GM19395 (cell line): ENCODE measurements around the gene PPP3CA.
A peak's percentile ranks its signal among the peaks of the same experiment; 100 is the strongest.

Experiments used
- ATAC-seq: cut with Tn5 transposase; IDR thresholded peaks from one replicate; pipeline ENCODE4 v1.9.1; 2021; ENCODE audit warnings: mild to moderate bottlenecking, moderate library complexity; ENCODE audit not compliant: unreplicated experiment

PPP3CA gene

DNA sequence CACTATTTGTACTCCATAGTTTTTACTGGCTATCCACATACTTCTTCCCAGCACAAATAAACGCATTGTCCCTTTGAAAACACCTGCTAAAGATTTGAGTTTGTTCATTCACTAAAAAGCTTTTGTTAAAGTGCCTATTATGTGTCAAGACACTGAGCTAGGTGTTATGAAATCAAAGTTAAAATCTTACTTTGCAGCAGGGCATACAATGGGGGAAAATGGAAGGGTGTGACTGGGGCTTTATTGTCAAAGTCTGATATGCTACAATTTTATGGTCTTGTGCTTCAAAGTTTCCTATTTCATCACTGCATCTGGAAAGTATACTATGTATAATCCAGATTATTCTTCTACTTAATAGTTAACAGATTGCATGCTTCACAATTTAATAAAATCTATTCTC, 128.4 kb downstream of the PPP3CA start:
- no peak for ATAC-seq

DNA sequence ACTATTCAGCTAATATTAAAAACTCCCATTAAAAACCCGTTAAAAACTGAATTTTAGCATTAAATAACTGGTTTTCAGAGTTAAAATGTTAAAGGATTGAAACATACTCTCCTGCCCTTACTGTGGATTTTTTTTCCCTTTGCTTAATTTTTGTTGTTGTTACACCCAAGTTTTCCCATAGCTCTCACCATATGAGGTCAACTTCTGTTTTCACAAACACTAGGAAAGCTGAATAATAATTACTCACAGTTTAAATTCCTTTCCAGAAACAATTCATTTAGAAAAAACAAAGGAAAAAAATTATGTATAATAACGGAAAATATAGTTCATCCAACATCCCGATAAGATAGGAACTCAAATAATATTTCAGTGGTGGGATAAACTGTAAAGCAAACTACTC, 129.0 kb downstream of the PPP3CA start:
- no peak for ATAC-seq

DNA sequence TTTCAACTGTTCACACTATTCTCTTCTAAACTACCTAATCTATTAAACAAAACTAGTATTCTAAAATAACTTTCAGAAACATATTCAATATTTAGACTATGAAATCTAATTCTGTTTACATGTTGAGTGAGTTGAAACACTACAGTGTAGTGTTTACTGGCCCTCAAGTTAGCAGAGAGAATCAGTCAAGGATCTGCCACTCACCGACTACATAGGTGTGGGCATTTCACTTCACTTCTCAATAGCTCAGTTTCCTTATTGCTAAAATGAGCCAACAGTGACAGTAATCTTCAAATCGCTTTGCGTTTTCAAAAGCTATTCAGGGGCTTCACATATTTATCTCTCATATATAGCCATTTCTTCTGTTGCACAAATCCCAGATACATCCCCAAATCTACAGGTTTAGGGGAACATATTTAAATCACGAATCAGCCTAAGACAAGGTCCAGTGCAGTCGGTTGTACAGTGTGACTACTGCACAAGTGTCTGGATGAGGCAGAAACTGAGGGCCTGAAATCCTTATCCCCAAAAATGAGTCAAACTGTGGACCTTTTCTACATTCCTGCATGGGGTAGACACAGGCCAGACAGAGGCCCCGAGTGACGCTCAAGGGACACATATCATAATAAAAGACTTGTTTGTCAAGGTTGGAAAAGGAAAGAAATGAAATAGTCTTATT, 129.8 kb downstream of the PPP3CA start:
- ATAC-seq, result no peak

DNA sequence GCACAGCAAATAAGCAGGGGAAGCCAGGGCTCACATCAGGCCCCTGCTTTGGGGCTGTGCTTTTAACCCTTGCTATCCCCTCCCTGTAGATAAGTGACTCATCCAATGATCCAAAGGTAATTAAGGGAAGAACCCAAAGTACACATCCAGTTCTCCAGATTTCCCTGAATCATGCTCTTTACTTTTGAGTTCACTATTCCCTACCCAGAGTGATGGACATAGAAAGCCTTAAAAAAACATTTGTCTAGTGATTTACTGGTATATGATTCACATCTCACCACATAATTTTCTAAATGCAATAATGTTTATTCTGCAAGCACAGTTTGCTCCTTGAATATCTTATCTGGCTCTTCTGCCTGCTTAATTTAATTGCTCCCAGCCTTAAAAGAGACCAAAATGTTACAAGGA, 136.2 kb downstream of the PPP3CA start:
- ATAC-seq, result no peak

DNA sequence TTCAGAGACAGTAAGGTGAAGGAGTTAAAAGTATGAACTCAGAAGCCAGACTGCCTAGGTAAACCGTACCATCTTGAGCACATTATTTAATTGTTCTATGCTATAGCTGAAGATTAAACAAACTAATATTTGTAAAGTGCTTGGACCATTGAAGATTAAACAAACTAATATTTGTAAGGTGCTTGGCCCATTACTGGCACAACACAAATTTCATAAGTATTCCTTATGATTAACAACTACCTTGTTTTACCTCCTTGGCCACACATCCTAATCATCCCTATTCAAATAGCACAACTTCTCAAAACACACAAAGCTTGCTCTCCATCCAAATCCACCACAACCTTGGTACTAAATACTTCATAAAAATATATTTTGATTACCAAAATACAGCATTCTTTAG, 137.0 kb downstream of the PPP3CA start:
- no peak for ATAC-seq

DNA sequence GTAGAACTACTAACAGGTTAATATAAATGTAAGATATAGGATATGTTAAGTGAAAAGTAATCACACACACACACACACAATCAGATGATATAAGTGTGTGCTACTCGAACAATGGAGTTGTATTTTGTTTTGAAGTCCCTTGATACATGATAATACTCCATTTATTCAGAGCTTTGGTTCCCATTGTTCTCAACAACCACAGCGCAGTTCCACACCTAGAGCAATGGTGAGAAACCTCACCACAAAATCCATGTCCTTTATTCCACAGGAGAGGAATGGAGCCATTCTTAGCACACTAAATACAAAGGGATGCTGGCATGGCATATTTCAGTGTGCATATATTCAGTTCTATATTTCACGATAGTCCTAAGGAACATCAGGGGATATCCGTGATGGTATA, 139.2 kb downstream of the PPP3CA start:
- no peak for ATAC-seq

DNA sequence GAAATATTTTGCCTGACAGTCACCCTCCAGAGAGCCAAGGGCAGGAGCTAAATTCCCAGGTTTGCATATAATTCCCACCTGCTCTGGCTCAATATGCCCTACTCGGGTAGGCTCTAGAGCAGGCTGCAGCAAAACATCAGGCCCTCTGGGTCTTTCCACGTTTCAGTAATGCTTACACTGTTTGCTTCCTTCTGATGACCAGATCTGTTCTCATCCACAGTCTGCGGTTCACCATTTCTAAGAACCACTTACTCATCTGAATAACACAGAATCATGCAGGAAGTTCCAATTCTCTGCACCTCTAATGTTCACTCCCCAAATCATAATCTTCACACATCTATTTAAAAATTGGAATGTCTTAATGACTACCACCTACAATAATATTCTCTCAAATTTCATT, 141.4 kb downstream of the PPP3CA start:
- peak; percentile 98 for ATAC-seq

DNA sequence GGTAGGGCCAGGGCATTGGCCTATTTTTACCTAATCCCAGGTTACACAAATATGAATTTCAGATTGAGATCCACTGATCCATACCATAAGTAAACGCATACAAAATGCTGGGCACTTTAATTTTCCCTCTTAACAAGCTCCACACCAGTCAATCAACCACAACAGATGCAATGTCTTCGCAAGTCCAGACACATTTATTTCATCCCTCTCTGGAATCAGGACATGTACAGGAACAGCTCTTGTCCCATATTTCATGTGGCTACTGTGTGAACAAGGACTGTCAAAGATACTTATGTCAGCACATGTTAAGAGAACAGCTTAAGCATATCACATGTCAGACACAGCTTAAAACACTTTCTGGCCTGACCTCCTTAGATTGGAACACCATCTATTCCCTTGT, 145.9 kb downstream of the PPP3CA start:
- no peak for ATAC-seq

DNA sequence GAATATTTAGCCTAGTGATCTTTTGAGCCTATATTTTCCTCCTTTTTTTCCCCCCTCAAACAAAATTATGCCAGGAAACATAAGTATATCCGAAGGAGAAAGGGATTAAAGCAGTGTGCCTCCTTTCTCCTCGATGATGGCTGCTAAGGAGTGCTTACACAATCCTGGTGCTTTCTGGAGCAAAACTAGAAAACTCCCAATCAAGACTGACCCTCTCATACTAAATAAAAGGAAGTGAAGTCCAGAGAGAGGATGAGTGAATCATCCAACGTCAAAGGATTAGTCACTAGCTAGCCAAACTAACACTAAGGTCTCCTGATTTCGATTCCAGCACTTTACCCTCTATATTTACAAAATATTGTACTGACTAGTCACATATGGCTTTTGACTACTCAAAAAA, 146.8 kb downstream of the PPP3CA start:
- ATAC-seq, result no peak

DNA sequence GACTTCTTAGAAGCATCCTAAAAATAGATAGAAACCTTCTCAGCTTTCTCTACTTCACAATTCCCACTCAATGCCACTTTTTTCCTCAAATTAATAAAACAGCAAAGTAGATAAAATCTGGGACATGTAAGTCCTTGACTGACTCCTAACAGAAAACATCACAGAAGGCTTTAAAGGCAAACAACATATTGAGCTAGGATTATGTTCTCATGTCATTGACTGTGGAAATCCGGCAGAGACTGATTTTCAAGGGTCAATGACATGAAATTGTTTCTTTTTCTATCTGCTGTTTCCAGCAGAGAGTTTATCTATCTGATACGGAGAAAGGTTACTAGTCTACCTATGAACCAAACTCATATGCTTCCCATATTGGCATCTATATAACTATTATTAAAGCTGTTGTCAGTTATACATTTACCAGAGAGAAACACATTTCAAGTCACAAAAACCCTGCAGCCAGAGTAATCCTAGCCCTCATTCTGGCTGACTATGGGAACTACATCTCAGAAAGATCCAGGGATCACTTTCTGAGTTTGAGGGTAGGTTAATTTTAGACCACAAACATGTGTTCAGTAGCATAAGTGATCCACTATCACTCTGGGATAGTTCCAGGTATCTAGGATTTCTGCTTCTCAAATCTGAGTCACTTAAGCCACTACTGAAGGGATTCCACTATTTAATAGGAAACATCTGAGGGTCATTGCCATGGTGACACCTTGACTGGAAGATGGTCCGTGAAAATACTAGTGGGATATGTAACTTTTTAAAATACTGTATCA, 147.6 kb downstream of the PPP3CA start:
- no peak for ATAC-seq

DNA sequence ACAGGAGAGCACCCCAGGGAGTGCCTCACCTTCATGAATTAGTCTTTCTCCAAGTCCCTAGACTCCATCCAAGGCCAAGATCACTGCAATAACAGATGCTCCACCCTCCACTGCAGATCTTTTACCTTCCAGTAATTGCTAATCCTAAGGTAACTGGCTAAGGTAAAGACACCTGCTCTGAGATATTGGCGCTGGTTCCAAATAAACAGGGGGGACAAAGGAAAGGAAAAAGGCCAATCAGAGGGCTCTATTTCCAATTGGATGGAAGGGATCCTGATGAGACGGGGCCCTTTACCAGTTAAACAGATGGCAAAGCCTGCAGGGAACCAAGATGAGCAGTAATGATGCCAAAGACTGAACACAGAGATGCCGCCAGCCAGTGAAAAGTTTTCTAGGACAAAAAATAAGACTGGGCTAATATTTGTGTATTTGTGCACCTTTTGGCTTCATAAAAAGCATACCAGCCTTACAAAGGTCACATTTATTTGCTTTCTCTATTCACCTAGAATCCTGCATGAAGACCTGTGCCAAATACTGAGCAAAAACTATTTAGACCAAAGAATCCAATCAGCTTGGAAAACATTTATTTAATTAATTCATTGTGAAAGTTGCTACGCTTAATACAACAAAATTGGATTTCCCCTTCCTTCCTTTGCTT, 148.5 kb downstream of the PPP3CA start:
- ATAC-seq, result no peak

DNA sequence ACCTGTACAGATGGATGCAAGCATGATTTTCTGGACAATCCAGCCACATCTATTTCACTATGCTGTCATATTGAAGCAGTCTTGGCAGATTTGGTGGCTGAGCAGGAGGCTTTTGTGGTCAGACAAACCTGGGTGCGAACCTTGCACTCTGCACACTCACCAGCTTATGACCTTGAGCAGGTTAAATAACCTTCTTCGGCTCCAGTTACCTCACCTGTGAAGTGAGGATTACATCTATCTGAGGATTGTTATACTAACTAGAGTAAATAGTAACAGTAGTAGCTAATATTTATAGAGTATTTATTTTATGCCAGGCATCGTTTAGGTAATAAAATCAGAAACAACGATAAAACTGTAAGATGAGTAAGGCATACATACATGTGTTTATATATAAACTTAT, 150.0 kb downstream of the PPP3CA start:
- ATAC-seq, result no peak

DNA sequence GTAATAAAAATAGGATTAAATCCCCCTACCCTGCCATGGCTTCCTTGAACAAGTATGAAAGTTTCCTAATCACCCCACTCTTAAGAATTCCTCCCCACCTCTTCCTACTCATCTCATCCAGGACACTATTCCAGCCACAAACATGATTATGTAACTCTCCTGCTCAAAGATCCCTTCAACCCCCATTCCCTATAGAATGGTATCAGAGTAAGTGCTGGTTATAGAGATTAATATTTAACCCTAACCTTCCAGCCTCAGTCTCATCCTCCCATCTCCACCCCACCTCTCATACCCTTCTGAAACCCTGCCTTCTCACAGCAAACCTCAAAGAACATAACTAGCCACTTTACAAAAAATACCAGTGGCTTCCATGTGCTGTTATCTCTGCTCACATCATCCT, 155.1 kb downstream of the PPP3CA start:
- ATAC-seq, result peak; percentile 94

DNA sequence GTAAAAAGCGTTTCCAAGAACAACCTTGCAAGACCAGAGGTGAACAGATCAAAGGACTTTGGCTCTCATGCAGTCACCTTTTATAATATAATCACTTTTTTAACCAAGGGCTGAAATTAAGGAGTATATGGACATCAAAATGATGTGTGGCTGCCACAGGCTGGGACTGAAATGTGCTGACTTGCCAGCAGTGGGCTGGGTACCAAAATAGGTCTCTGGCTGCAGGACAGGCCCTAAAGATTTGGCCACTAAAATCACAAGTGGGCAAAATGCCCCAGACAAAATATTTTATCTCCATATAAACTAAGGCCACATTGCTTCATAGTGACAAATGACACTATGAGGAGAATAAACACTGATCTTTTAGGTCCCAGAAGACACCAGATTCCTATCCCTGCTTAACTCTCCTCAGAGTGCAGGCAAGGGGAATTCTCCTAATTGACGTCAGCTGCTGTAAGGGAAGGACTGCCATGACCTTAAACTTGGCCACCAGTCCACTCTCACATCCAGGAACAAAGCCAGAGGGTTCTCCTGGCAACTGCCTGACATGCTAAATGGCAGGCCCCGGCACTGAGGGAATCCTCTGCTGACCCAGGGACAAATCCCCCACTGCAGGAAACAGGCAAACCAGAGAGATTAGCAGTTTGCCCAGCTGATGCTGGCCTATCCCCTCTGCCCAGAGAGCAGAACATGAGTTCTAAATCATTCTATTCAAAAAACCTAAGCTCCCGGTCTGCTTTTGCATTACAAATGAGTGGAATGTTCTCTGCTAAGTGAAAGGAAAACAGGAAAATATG, 155.8 kb downstream of the PPP3CA start:
- no peak for ATAC-seq

DNA sequence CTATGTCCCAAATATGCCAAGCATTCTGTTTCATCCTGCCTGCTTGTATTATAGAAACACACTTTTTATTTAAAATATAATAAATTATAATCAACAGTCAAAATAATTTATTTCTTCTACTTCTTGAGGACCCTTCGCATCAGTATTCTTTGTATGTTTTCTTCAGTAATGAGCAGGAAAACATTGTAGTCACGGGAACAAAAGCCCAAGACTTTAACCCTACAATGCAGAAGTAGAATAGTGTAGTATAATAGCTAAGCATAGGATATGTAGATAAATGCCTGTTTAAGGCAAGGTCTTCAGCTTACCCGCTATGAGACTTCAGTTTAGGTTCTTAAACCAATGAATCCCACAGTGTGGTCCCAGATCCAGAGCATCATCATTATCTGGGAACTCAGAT, 156.6 kb downstream of the PPP3CA start:
- no peak for ATAC-seq

DNA sequence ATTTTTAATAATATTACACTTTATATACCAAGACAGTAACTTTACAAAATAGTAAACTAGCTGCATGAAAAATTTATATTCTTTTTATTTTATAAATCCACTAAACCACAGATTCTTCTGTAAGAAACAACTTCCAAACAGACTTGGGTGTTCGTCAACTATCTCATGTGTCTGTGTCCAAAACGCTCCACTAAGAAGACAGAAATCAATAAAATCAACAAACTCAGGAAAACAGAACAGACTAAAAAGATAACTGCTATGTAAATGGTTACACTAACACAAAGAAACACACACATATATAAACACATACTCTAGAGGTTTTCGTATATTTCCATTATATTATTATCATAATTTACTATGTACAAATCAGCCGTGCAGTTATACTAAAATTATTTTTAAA, 158.4 kb downstream of the PPP3CA start:
- no peak for ATAC-seq

DNA sequence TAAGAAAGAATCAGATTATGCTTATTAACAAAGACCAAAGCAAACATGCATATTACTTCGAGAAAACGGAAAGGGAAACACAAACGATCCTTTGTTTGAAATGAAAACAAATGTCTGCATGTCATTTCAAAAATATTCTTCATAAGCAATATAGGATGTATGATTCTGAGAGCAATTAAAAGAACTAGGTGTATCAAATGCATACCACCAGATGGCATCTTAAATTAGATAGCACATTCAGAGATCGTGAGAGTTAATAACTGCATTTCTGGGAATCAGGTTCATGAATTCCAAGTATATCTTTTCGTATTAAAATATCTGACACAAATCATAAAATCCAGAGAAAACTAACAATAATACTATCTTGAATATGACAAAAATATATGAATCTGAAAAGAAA, 159.5 kb downstream of the PPP3CA start:
- ATAC-seq, result no peak

DNA sequence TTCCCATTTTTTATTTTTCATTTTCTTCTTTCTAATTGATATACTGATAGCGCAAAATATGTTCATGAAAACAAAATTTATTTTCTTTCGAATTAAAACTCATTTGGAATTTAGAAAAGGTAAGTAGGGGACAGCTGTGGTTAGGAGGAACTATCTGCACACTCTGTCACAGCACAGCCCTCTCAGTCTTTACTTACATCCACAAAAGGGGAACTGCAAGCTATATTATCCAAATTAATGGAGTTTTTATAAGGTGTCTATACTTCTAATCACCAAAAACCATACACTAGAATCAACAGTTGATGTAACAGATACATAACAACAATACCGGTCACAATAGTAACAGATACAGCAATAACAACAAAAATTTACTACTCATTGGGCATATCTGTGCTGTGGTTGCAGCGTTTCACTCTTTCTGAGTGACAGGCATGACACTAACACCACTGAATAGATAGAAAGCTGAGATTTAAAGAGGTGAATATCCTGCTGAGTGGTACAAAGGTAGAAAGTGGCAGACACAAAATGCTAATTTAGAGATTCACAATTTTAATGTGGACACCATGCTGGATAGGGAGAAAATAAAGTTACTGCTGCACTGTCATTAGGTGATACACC, 160.7 kb downstream of the PPP3CA start:
- ATAC-seq, result no peak

DNA sequence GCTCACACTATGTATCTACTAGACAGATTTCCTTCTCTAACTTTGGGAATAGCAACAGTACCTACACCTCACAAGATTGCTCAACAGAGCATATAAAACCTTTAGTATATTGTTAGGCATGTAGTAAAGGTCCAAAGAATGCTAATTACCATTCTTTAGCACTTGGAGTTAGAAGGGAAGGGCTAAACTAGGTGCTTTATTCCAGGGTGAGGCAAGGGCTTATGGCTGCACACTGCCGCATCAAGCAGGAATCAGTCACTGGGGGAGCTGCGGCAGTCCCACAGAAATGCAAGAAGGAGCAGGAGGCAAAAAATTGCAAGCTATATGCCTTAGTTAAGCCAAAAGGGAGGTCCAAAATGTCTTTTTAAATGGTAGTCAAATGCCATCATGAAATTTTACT, 162.7 kb downstream of the PPP3CA start:
- no peak for ATAC-seq

DNA sequence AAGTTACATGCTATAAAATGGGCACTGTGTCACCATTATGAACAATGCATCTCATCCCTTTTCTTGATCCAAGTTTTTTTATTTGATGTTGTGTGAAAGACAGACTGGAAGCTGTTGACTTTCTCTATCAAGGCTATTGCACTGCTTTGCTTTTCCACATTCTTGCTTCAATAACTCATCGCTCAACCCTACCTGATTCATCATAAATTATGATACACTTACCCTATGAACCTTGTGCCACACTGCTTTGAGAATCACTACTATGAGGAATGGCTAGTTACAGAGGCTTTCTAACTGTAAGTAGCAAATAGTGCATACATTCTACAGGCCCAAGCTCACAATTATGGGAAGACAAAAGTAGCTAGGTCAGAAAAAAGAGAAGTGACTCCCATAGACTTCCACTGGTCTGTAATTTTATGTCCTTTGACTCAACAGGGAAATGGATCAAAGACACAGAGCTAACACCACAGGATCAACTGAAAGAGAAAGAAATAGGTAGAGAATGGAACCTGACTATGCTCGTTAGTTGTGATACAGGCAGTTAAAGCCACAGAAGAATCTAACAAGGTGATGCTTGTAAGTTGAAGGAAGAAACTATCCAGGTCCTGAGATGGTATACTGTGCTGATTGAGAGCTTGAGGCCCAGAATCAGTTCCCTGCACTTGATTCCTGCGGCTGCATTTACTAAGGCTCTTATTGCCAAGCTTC, 163.5 kb downstream of the PPP3CA start:
- no peak for ATAC-seq
